Glomerular endothelial cell (primary cell): ENCODE data around the gene SH2D6. TPM values are rescaled to one million over a fixed set of nuclear protein-coding genes. Genes with fewer than 3 reads are reported as not detected.
"Not testable (repeated sequence)": the region's sequence is repeated elsewhere in the genome, so short reads cannot be mapped to it uniquely, and the experiment has no call there.

Experiments used
- DNase-seq: peaks from one replicate; pipeline ENCODE4 v3.0.0-alpha.2; 2011; ENCODE audit warnings: low read depth, low spot score; ENCODE audit errors: extremely low read depth
- total RNA-seq: library from RNA; depleted of rRNA; stranded (reverse); fragments of >200 nt; gene quantifications from 2 replicates; pipeline ENCODE4 v1.2.3, GENCODE V29; 2015

The SH2D6 gene
- total RNA-seq, 1 donor from 2014 or later = not detected

- no peak for DNase-seq
Measured at GRCh38 chr2:85397925-85398331, 20.6 kb upstream of the SH2D6 start.

DNA sequence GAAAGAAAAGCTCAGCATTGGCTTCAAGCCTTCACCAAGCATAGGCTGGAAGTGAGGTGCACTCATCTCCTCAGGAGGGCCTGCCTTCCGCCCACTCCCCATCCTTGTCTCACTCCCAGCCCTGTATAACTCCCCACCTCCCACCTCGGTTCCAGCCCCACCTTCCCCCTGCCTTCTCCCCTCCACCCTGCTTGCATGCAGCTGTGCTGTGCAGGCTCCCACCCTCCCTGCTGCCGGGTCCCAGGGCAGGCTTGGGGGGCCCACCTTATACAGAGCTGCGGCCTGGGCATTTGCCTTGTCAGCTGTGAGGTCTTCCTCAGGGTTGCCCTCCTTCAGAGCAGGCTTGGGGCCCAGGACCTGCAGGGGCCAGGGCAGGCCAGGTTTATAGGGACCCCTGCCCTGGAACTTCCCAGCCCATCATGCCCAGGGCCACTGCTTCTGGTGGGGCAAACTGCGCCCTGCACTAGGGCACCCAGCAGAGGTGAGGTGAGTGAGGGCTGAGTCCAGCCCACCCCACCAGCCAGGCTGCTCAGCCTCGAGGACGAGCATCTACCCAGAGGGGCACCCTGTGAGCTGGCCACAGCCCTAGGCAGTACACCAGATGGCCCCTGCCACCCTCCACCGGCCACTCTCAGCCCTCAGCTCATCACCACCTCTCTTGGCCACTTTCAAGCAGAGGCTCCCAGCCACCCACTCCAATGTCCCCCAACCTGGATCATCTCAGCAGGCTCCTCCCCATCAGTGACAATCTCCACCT lies 19.9 kb upstream of the SH2D6 start:
- DNase-seq = no peak

GRCh38 chr2:85399183-85399455 lies 19.4 kb upstream of the SH2D6 start:
- no peak for DNase-seq

GRCh38 chr2:85400023-85400422 lies 18.5 kb upstream of the SH2D6 start:
- DNase-seq = no peak

DNA sequence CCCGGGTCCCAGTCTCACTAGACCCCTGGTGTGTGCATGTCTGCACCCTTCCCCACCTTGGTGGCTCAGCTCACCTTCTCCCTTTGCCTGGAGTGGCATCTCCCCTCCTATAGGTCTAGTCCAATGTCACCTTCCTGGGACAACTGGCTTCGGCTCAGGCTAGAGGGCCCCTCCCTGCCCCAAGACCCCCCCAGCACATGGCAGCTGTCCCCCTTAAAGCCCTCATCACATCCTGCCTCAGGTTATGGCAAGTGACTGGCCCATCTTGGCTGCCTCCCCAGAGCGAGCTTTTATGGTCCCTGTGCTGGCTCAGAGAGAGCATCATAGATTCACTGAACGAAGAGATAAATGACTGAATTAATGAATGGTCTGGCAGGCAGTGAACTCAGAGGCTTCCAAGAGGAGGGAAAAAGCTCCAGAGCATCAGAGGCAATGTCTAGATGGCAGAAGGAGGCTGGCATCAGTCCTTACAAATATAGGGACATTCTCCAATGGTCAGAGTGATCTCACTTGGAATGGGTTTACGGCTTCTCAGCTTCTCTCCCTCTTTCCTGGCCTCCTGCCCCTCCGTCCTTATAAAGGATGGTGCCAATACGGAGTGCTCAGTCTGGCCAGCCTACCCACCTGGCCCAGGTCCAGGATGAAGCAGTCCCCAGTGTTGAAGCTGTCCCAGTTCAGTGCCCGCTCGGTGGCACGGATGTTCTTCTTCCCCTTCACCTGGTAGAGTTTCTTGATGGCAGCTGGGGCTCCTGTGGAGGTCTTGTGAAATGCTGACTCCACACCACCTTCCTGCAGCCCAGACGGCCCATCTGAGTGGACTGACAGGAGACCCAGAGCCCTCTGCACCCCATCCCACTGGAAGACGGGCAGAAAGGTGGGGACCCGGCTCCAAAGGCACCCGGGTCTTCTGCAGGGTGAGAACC lies 17.7 kb upstream of the SH2D6 start:
- no peak for DNase-seq

GRCh38 chr2:85401464-85401805 lies 17.1 kb upstream of the SH2D6 start:
- DNase-seq = no peak

DNA sequence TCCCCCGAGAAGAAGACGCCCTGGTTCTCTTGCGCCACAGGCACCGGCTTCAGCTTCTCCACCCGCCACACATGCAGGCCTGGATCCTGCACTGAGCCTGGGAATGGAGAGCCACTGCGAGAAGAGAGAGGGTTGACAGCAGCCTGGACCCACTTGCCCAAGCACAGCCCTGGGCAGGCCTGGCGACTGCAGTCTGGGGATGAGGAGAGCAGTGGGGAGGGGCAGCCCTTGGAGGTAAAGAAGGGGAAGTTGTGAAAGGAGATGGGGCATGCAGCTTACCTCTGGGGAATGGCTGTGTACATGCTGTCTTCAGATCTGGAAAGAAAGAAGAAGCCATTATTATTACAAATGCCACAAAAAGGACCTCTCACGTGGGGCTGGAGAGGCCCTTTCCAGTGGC lies 16.7 kb upstream of the SH2D6 start:
- DNase-seq = no peak

GRCh38 chr2:85405201-85406059 lies 13.1 kb upstream of the SH2D6 start:
- no peak for DNase-seq

GRCh38 chr2:85409845-85410583 lies 8.5 kb upstream of the SH2D6 start, which contains the start of gene CAPG:
Gene CAPG, minus strand, starts transcription at chr2:85410366. Its CDS starts 8,221 bp downstream, at chr2:85402145.
- DNase-seq = no peak

DNA sequence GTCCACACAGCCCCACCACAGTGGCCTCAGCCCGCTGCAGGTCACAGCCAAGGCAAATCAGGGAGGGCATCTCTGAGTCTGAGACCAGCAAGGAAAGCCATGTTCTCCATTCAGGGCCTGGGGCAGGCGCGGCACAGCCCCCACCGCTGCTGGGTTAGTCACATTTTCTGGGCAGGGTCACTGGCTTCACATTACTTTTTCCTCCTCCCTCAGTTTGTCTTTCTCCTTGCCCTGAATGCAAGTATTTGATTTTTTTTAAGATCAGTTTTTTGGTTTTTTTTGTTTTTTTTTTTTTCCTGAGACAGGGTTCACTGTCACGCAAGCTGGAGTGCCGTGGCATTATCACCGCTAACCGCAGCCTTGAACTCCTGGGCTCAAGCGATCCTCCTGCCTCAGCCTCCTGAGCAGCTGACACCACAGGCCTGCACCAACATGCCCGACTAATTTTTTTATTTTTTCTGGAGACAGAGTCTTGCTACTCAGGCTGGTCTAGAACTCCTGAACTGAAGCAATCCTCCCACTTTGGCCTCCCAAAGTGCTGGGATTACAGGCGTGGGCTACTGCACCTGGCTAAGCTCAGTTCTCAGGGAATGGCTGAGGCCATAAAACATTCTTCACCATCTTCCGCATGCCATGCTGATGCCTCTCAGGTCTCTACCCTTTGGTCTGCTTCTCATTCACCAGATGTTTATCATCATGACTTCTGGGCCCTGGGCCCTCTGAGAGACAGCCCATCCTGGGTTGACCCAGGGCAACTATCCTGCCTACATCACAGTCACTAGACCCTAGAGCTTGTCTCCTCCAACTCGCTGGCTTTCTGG lies 7.7 kb upstream of the SH2D6 start:
- no peak for DNase-seq

DNA sequence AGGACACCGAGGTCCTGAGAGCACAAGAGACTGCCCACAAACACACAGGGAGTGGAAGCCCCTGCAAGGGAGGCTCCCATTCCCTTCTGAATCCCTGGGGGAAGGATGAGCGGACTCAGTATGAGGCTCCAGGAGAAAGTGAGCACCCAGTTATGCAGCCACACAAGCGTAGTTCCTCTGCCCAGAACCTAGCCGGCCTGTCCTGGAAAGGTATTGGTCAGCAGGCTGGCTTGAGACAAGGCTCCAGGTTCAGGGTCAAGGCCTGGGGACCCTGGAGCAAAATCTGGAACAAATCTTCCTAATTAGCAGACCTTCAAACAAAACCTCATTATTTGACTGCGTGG lies 7.1 kb upstream of the SH2D6 start:
- DNase-seq = no peak

- DNase-seq = no peak
Measured at GRCh38 chr2:85413592-85414420, 4.7 kb upstream of the SH2D6 start.

DNA sequence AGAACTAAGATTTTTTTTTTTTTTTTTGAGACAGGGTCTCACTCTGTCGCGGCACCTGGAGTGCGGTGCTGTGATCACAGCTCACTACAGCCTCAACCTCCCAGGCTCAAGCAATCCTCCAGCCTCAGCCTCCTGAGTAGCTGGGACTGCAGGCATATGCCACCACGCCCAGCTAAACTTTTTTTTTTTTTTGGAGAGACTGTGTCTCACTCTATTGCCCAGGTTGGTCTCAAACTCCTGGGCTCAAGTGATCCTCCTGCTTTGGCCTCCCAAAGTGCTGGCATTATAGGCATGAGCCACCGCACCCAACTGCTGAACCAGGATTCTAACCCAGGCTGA lies 4.1 kb upstream of the SH2D6 start:
- not testable (repeated sequence) for DNase-seq

DNA sequence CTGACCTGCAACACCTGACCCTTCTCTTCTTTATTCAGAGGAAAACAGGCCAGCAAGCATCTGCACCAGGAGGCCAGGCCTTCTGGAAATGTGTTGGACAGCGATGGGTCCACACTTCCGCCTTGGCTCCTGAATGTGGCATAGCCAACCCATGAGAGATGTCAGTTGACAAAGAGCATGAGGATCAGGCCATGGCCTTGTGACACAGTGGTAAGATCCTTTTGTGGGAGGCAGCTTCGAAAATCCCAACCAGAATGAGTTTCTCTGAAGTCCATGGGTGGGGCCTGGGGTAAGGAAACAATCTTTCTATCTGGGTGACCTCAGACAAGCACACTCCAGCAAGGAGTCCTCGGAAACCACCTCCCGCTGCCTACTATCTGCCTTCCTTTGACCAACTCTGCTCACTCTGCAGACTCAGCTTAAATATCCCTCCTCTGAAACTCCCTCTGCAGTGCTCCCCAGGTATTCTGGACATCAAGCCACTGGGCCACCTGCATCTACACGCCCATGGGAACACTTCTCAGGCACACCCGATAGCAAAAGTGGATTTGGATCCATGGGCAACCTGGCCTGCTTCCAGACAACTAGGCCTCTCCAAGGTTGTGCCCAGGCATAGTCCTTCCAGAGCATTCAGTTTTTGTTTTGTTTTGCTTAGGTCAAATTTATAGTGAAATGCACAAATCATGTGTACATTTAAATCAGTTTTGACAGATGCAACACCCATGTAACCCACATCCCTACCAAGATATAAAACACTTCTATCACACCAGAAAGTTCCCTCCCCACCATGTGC lies 3.6 kb upstream of the SH2D6 start:
- DNase-seq = no peak

- DNase-seq = no peak
Measured at GRCh38 chr2:85415980-85416650, 2.4 kb upstream of the SH2D6 start.

DNA sequence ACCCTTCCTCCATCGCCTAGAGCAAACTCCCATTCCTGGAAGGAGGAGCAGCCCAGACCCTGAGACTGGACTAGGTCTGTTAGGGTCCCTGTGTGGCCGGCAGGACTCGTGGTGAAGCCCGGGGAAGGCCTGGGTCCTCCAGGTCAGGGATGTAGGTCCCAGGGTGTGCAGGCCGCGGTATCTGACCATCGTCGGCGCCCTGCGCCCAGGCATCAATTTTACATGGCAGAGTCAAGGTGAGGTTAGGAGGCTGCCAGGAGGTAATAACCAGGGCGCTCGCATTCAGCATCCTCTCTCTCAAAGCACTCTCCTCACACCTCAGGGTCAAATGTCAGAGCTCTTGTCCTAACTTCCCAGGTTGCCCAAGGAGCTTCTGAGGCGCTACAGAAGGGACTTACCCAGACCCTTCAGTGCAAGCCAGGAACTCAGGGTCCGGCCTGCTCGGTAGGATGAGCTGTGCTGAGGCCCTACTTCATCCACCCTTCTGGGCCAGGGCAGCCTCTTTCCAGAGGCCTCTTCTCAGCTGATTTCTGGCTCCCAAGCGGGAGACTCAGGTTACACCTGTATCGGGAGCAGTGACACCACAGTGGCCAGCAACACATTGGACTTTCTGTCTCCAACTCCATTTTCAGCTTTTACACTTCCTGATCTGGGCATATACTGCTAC lies 628 bp downstream of the SH2D6 start:
- DNase-seq = no peak
